Activated CD4-positive, CD25-positive, alpha-beta regulatory T cell treated with anti-CD3 and anti-CD28 coated beads, Interleukin-2, amount 50 U/mL, for 72 hours (primary cell): ENCODE data around the gene MCF2L2.
A peak's percentile ranks its signal among the peaks of the same experiment; 100 is the strongest.

ENCODE experiments used
- DNase-seq: peaks from one replicate; pipeline ENCODE4 v3.0.0; 2021

MCF2L2 gene

GRCh38 chr3:183394150-183394549, 34.3 kb downstream of the MCF2L2 start:
- DNase-seq: no peak

- no peak for DNase-seq
These were observed 34.8 kb downstream of the MCF2L2 start for GRCh38 chr3:183393625-183394024.

GRCh38 chr3:183392186-183393034, 36.0 kb downstream of the MCF2L2 start:
- no peak for DNase-seq

GRCh38 chr3:183391460-183391859, 37.0 kb downstream of the MCF2L2 start:
- DNase-seq: no peak

- no peak for DNase-seq
These were observed 37.6 kb downstream of the MCF2L2 start for GRCh38 chr3:183390844-183391243.

- DNase-seq: no peak
These were observed 40.1 kb downstream of the MCF2L2 start for GRCh38 chr3:183388213-183388895.

GRCh38 chr3:183387797-183388196, 40.6 kb downstream of the MCF2L2 start:
- DNase-seq: no peak

GRCh38 chr3:183386651-183387050, 41.8 kb downstream of the MCF2L2 start:
- DNase-seq: no peak

- peak; percentile 43 for DNase-seq
These were observed 42.5 kb downstream of the MCF2L2 start for GRCh38 chr3:183385698-183386613.

- no peak for DNase-seq
These were observed 46.7 kb downstream of the MCF2L2 start for GRCh38 chr3:183381673-183382072.

- no peak for DNase-seq
These were observed 47.2 kb downstream of the MCF2L2 start for GRCh38 chr3:183381179-183381578.

GRCh38 chr3:183378951-183379350, 49.5 kb downstream of the MCF2L2 start:
- no peak for DNase-seq

GRCh38 chr3:183378545-183378944, 49.9 kb downstream of the MCF2L2 start:
- no peak for DNase-seq

- no peak for DNase-seq
These were observed 50.4 kb downstream of the MCF2L2 start for GRCh38 chr3:183378008-183378407.

GRCh38 chr3:183377307-183377959, 51.0 kb downstream of the MCF2L2 start:
- no peak for DNase-seq

GRCh38 chr3:183375787-183376186, 52.6 kb downstream of the MCF2L2 start:
- no peak for DNase-seq

- no peak for DNase-seq
These were observed 53.1 kb downstream of the MCF2L2 start for GRCh38 chr3:183375337-183375736.

- no peak for DNase-seq
These were observed 55.5 kb downstream of the MCF2L2 start for GRCh38 chr3:183372911-183373310.

- DNase-seq: peak; percentile 47
These were observed 56.8 kb downstream of the MCF2L2 start for GRCh38 chr3:183371600-183371968.

GRCh38 chr3:183370391-183370790, 58.0 kb downstream of the MCF2L2 start:
- DNase-seq: no peak

GRCh38 chr3:183369627-183370026, 58.8 kb downstream of the MCF2L2 start:
- no peak for DNase-seq

- no peak for DNase-seq
These were observed 59.3 kb downstream of the MCF2L2 start for GRCh38 chr3:183369117-183369516.
